IMR-90 (cell line): ENCODE measurements around the gene DMRTA1.

Experiments used
- CEBPB ChIP-seq: IDR thresholded peaks from 2 replicates; pipeline ENCODE4 v1.6.1; 2012; ENCODE audit warnings: low read depth, low read length, improper control_type of control experiment
- CHD1 ChIP-seq: IDR thresholded peaks from 2 replicates; pipeline ENCODE4 v1.6.1; 2012; ENCODE audit warnings: low read depth, low read length, improper control_type of control experiment
- CTCF ChIP-seq: conservative IDR thresholded peaks from 2 replicates; pipeline ENCODE4 v1.5.1; 2012; ENCODE audit warnings: mild to moderate bottlenecking, low read depth, low read length, improper control_type of control experiment

GRCh38 chr9:22454016-22454415 is 7.4 kb downstream of the DMRTA1 start:
- TF ChIP-seq CTCF = no peak
- TF ChIP-seq CEBPB = no peak
- no peak for TF ChIP-seq CHD1
